K562 (cell line): ENCODE results near the gene QSOX2. TPM values are rescaled to one million over a fixed set of nuclear protein-coding genes. Genes with fewer than 3 reads are reported as not detected.

Source experiments
- CREM ChIP-seq: IDR thresholded peaks from 2 replicates; pipeline ENCODE4 v1.6.1; 2014; ENCODE audit warnings: antibody characterized with exemption, low read depth
- ELK3 ChIP-seq: fragments of 450-650 bp; formaldehyde crosslinking; IDR thresholded peaks from 2 replicates; pipeline ENCODE4 v1.4.0; 2020; ENCODE audit warnings: mild to moderate bottlenecking
- ETS2 ChIP-seq: IDR thresholded peaks from 2 replicates; pipeline ENCODE4 v1.6.1; 2016; ENCODE audit warnings: borderline replicate concordance, missing genetic modification characterization, mild to moderate bottlenecking, moderate library complexity, missing compliant biosample characterization; ENCODE audit not compliant: poor library complexity, severe bottlenecking
- HBP1 ChIP-seq: fragments of 450-650 bp; formaldehyde crosslinking; IDR thresholded peaks from 2 replicates; pipeline ENCODE4 v1.4.0; 2022; ENCODE audit warnings: missing genetic modification characterization
- KLF16 ChIP-seq: IDR thresholded peaks from 2 replicates; pipeline ENCODE4 v1.6.1; 2016; ENCODE audit warnings: antibody characterized with exemption
- L3MBTL2 ChIP-seq: fragments of 450-650 bp; IDR thresholded peaks from 2 replicates; pipeline ENCODE4 v1.6.1; 2016; ENCODE audit warnings: mild to moderate bottlenecking, moderate library complexity
- LCOR ChIP-seq: sonication (generic); formaldehyde crosslinking; IDR thresholded peaks from 2 replicates; pipeline ENCODE4 v1.8.0; 2022; ENCODE audit warnings: mild to moderate bottlenecking, missing genetic modification reagents
- MEF2D ChIP-seq: conservative IDR thresholded peaks from 2 replicates; pipeline ENCODE4 v1.6.1; 2016; ENCODE audit warnings: low read depth, missing genetic modification characterization, missing compliant biosample characterization
- MTA3 ChIP-seq: fragments of 450-650 bp; formaldehyde crosslinking; IDR thresholded peaks from 2 replicates; pipeline ENCODE4 v1.6.1; 2017; ENCODE audit warnings: mild to moderate bottlenecking, borderline replicate concordance
- NEUROD1 ChIP-seq: fragments of 150-350 bp; IDR thresholded peaks from 2 replicates; pipeline ENCODE4 v1.6.1; 2014; ENCODE audit warnings: borderline replicate concordance, low read length, low read depth; ENCODE audit not compliant: partially characterized antibody
- OTX1 ChIP-seq: fragments of 450-650 bp; formaldehyde crosslinking; IDR thresholded peaks from 2 replicates; pipeline ENCODE4 v1.4.0; 2022; ENCODE audit warnings: mild to moderate bottlenecking
- RAD21 ChIP-seq, 2 experiments: fragments of 250-450 bp in 1 of 2; fragments of 450-650 bp in 1 of 2; sonication (Bioruptor Pico) in 1 of 2; formaldehyde crosslinking in 1 of 2; IDR thresholded peaks in 1 of 2; conservative IDR thresholded peaks in 1 of 2; 2 replicates each; pipeline versions ENCODE4 v1.4.0 to v1.8.0; 2020 to 2022; ENCODE audit warnings: mild to moderate bottlenecking in 2 of 2, moderate library complexity in 1 of 2
- SRSF9 ChIP-seq: fragments of 200-400 bp; formaldehyde crosslinking; IDR thresholded peaks from 2 replicates; pipeline ENCODE4 v1.6.1; 2017; ENCODE audit warnings: low read depth, low read length, borderline replicate concordance
- TEAD2 ChIP-seq: fragments of 450-650 bp; IDR thresholded peaks from 2 replicates; pipeline ENCODE4 v1.6.1; 2016; ENCODE audit warnings: missing genetic modification characterization, control low read depth, missing compliant biosample characterization
- ZBTB26 ChIP-seq: fragments of 450-650 bp; formaldehyde crosslinking; IDR thresholded peaks from 2 replicates; pipeline ENCODE4 v1.4.0; 2022; ENCODE audit warnings: missing genetic modification characterization
- ZKSCAN3 ChIP-seq: fragments of 250-450 bp; sonication (Bioruptor Pico); IDR thresholded peaks from 2 replicates; pipeline ENCODE4 v1.4.0; 2020
- ZNF584 ChIP-seq: fragments of 200-800 bp; sonication (Bioruptor generic); IDR thresholded peaks from 2 replicates; pipeline ENCODE4 v1.6.1; 2016; ENCODE audit warnings: low read depth, mild to moderate bottlenecking, missing genetic modification characterization, missing compliant biosample characterization
- polyA plus RNA-seq, 8 experiments: library from polyadenylated mRNA; depleted of rRNA in 4 of 8; stranded (reverse) in 5 of 8; unstranded in 3 of 8; fragments of >200 nt; fragmentation: Nextera tagmentation in 2 of 8; fragmentation: Illumina TruSeq in 1 of 8; extraction: Ambion mirVana in 2 of 8; extraction: Trizol in 1 of 8; gene quantifications; 2 replicates each; pipeline versions ENCODE4 v1.2.1 to v1.2.3, GENCODE V29; 2011 to 2014; ENCODE audit warnings: inconsistent platforms in 1 of 8, missing spikeins in 1 of 8
- total RNA-seq, 7 experiments: library from RNA; depleted of rRNA in 6 of 7; stranded (reverse); fragments of >200 nt in 6 of 7; fragmentation: Illumina TruSeq in 2 of 7; extraction: Trizol in 2 of 7; gene quantifications; 2 replicates each; pipeline versions ENCODE4 v1.2.1 to v1.2.3, GENCODE V29; 2011 to 2021; ENCODE audit warnings: low replicate concordance in 1 of 7
- TF ChIP-seq, protein P1 (sequence below): fragments of 450-650 bp; IDR thresholded peaks from 2 replicates; pipeline ENCODE4 v1.6.1; 2014; ENCODE audit warnings: low read depth, mild to moderate bottlenecking, moderate library complexity, borderline replicate concordance
- TF ChIP-seq, protein P2 (sequence below), 3 experiments: fragments of 200-800 bp in 1 of 3; sonication (Bioruptor generic) in 1 of 3; sonication (generic) in 1 of 3; formaldehyde crosslinking in 1 of 3; IDR thresholded peaks; 2 replicates each; pipeline versions ENCODE4 v1.6.1 to v1.8.0; 2016 to 2022; ENCODE audit warnings: mild to moderate bottlenecking in 2 of 3, missing compliant biosample characterization in 2 of 3, missing genetic modification characterization in 2 of 3, missing genetic modification reagents in 1 of 3

QSOX2 gene
- total and polyA plus RNA-seq, 9 of the 15 experiments (the other 6 are each of a cell fraction or from before 2014, with no cell fraction given): 0.51 to 23.7 (median 12.7) TPM

GRCh38 chr9:136225748-136226679, 19.6 kb downstream of the QSOX2 start (continued):
- TF ChIP-seq, protein P1, sequence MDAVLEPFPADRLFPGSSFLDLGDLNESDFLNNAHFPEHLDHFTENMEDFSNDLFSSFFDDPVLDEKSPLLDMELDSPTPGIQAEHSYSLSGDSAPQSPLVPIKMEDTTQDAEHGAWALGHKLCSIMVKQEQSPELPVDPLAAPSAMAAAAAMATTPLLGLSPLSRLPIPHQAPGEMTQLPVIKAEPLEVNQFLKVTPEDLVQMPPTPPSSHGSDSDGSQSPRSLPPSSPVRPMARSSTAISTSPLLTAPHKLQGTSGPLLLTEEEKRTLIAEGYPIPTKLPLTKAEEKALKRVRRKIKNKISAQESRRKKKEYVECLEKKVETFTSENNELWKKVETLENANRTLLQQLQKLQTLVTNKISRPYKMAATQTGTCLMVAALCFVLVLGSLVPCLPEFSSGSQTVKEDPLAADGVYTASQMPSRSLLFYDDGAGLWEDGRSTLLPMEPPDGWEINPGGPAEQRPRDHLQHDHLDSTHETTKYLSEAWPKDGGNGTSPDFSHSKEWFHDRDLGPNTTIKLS: peak; percentile 24; the same call in 1 of the 2 replicates
- peak; percentile 34 for TF ChIP-seq NEUROD1
- peak; percentile 72 for TF ChIP-seq CREM
- TF ChIP-seq SRSF9: no peak
- peak; percentile 70 for TF ChIP-seq L3MBTL2
- TF ChIP-seq, protein P2, sequence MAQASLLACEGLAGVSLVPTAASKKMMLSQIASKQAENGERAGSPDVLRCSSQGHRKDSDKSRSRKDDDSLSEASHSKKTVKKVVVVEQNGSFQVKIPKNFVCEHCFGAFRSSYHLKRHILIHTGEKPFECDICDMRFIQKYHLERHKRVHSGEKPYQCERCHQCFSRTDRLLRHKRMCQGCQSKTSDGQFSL (CRISPR knock-in tag; IDR thresholded peaks at IDR 0.05): no peak
- TF ChIP-seq, protein P2 (tag; IDR thresholded peaks at IDR 0.05): no peak
- peak; percentile 28; the same call in 1 of the 2 replicates for TF ChIP-seq KLF16
- TF ChIP-seq OTX1 (CRISPR knock-in tag): 0 out of 2 replicates have a peak, but pooled peaks have one; percentile 30
- TF ChIP-seq LCOR (CRISPR knock-in tag): no peak
- no peak for TF ChIP-seq ZKSCAN3 (CRISPR knock-in tag)
- no peak for TF ChIP-seq ETS2 (tag)
- 0 out of 2 replicates have a peak, but pooled peaks have one; percentile 49 for TF ChIP-seq ZBTB26 (CRISPR knock-in tag)
- TF ChIP-seq HBP1 (CRISPR knock-in tag): no peak
- TF ChIP-seq TEAD2 (tag): 0 out of 2 replicates have a peak, but pooled peaks have one; percentile 5
- TF ChIP-seq ZNF584 (CRISPR knock-in tag): no peak
- peak; percentile 34; the same call in 1 of the 2 replicates for TF ChIP-seq MTA3
- TF ChIP-seq MEF2D (tag): no peak
- no peak for TF ChIP-seq ELK3 (CRISPR knock-in tag)
- peak; percentile 50 to 88 for TF ChIP-seq RAD21 (CRISPR knock-in tag; conservative IDR thresholded peaks at IDR 0.05 in 1 of 2, IDR thresholded peaks at IDR 0.05 in 1 of 2)
